GM21447 (cell line): Measurements from ENCODE around the gene PRKACB.
"Not testable (repeated sequence)": the region's sequence is repeated elsewhere in the genome, so short reads cannot be mapped to it uniquely, and the experiment has no call there.

ENCODE experiments used
- ATAC-seq: cut with Tn5 transposase; IDR thresholded peaks from one replicate; pipeline ENCODE4 v1.9.1; 2021; ENCODE audit not compliant: unreplicated experiment

The PRKACB gene

DNA sequence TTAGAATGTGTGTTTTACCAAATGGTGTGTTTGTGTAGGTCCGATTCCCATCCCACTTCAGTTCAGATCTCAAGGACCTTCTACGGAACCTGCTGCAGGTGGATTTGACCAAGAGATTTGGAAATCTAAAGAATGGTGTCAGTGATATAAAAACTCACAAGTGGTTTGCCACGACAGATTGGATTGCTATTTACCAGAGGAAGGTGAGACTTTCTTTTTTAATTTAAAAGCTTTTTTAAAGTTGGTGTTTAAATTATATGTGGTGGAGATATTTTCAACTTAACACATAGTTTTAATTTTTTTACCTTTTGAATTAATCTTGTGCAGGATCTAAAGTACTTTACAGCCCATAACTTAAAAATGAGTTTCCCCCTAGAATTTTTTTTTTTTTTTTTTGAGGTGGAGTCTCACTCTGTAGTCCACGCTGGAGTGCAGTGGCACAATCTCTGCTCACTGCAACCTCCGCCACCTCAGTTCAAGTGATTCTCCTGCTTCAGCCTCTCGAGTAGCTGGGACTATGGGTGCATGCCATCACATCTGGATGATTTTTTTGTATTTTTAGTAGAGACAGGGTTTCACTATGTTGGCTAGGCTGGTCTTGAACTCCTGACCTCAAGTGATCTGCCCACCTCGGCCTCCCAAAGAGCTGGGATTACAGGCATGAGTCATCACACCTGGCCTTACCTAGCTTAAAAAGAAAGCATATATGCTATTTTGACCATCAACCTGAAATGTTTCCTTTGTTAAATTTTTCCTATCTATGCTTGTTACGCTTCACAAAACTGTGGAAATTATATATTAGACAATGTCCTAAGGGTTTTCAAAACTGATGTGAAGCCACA, 70.3 kb downstream of the PRKACB start:
- ATAC-seq, result no peak

DNA sequence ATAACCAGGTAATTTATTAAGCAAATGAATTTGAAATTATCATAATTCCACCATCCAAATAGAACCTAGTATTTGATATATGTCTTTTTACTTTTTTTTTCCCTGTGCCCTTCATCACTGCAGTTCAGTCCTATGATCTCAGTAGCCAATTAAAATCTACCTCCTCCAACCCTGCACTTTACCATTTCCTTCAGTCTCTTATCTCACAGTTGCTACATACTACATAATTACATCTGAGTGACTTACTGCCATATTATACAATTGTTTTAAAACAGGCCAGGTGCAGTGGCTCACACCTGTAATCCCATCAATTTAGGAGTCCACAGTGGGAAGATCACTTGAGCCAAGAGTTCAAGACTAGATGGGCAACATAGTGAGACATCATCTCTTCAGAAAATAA, 73.2 kb downstream of the PRKACB start:
- no peak for ATAC-seq

- no peak for ATAC-seq
These were observed 79.8 kb downstream of the PRKACB start for GRCh38 chr1:84223751-84224432.

DNA sequence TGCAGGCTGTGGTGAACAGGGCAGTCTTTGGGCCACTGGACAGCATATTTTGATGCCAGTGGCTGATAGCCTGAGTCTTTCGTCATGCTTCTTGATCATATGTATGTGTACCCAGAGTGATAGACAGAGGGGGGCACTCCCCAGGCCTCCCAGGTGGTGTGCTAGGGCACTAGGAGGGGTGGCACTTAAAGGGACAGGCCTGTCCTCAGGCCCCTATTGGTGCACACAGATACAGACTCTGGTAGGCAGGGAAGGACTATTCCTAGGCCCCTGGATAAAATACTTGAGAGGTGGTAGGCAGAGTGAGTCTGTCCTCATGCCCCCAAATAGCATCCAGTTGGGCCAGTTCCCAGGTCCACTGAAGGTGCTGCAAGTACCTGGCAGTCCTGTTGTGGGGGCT, 80.8 kb downstream of the PRKACB start:
- ATAC-seq, result no peak

DNA sequence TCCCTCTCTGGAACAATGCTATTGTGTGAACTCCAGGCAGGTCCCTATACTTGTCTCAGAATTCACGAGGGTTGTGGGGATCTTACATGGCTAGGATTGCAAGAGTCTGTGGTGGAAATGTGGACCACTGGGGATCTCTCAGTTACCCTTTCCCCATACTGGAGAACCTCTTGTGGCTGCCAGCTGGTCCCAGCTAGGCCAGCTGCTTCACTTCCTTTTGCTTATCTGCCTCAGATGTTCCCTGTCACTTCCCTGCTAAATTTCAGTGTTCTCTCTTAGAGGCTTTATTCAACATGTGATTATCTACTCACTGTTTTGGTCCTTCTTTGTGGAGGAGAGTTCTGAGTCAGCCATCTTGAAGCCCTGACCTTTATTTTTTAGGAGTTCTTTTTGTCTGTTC, 81.6 kb downstream of the PRKACB start:
- ATAC-seq, result no peak

DNA sequence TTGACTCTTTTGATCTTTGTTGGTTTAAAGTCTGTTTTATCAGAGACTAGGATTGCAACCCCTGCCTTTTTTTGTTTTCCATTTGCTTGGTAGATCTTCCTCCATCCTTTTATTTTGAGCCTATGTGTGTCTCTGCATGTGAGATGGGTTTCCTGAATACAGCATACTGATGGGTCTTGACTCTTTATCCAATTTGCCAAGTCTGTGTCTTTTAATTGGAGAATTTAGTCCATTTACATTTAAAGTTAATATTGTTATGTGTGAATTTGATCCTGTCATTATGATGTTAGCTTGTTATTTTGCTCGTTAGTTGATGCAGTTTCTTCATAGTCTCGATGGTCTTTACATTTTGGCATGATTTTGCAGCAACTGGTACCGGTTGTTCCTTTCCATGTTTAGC, 88.6 kb downstream of the PRKACB start:
- ATAC-seq, result not testable (repeated sequence)

GRCh38 chr1:84236256-84236655, 92.2 kb downstream of the PRKACB start:
- no peak for ATAC-seq

DNA sequence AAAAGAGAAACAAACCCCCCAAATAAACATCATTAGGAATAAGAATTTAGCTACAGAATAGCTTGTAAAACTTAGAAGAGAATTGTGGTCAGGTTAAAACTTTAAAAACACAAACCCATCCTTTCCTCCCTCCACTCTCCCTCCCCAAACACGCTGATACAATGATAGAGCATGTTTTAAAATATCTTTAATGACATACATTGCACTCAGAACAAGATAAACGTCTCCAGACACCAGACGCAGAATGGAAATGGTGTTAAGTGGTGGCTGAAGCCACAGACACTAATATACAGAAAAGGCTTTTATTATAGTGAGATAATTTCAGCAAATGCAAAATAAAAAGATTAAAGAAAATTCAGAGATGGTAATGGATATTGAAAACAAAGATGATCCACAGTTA, 98.6 kb downstream of the PRKACB start:
- no peak for ATAC-seq

- ATAC-seq, result no peak
These were observed 101.5 kb downstream of the PRKACB start for GRCh38 chr1:84245563-84245962.

DNA sequence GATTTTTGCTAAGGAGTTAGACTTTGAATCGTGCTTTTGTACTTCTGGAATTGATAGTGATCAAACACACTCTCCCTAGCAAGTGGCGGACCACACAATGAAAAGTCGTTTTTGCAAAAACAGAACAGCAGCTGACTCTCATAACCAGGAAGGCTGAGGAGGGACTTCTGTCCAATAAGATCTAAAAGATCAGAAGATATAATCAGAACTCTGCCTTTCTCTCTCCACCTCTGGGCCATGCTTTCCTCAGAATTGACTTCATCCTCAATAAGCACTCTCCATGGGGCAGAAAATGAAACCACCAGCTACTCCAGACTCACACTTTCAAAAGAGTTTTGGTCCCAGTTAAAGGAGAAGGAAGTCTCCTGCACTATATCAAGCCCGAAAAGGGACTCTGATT, 102.1 kb downstream of the PRKACB start:
- ATAC-seq, result no peak

DNA sequence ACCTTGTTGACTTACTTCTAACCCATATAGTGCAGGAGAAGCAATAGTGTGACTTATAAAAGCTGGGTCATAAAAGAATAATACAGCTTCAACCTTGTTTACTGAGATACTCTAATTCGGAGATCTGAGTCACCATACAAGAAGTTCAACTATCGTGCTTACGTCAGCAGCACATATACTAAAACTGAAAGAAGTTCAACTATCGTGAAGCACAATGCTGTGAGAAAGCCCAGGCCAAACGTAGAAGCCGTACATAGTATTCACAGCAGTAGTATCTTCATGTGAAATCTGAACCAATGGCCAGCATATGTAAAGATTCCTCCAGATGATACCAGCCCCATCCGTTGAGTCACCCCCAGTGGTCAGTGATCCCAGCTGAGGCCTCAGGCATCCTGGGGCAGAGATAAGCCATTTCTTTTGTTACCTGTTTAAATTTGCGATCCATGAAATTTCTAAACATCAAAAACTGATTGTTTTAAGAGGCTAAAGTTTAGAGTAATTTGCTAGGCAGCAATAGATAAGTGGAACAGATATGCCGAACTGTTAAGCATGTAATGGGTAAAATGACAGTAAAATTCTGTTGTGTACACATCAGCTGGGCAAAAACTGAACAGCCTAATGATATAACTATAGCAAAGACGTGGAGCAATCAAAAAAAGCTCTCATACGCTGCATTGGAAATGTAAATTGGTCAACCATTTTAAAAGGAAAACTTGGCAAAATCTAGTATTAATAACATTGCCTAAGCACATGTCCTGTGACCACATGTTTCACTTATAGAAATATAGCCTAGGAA, 103.6 kb downstream of the PRKACB start:
- ATAC-seq, result no peak

- no peak for ATAC-seq
These were observed 106.6 kb downstream of the PRKACB start for GRCh38 chr1:84250668-84251067.

DNA sequence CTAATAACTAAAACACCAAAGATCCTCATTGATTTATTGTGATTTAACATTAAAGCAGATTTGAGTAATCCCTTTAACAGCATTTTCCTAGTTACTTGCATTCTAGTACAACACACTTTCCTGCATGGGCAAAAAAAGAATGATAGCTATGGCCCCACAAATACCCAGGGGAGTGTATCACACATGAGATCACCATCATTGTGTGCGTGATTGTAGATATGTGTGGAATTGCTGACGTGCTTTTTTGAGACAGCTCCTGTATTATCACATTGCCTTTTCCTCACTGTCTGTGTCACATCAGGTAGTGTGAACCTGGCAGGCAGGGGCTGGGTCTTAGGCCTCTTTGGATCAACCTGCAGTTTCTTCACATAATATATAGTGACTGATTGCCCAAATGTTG, 109.0 kb downstream of the PRKACB start:
- no peak for ATAC-seq

- ATAC-seq, result no peak
These were observed 109.8 kb downstream of the PRKACB start for GRCh38 chr1:84253891-84254290.

DNA sequence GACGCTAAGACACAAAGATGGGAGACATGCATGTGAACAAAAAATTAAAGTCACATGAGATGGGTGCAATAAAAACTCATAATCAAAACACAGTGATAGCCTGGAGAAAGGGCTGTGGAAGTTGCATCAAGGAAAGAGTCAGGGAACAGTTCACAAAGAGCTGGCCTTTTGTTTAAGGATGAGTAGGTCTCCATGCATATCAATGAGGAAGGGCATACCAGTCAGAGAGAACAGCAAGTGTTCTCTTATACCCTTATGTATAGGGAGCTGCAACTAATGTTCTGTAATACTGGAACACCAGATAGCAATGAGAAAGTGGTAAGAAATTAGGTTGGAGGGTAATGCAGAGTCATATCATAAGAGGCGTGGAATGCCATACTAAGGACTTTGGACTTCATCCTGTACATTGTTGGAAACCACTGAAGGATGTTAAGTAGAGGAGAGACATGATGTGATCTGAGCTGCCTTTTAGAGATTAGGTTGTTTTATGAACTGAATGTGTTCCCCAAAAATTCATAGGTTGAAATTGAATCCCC, 110.7 kb downstream of the PRKACB start:
- no peak for ATAC-seq

DNA sequence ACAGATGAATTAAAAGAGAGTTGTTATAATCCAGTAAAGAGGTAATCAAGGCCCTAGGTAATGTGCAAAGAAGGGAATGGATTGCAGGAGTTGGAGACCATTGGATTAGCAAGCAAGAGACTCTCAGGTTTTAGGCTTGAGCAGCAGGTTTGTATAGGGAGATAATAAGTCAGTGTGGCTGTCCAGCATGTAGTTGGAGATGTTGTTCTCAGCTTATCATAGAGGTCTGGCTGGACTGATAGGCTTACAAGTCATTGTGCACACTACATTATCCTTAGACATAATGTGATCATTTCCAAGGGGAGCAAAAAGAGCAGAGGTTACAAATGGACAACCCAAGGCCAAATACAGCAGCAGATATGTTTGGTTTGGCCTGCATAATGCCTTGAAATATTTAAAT, 111.5 kb downstream of the PRKACB start:
- ATAC-seq, result no peak

DNA sequence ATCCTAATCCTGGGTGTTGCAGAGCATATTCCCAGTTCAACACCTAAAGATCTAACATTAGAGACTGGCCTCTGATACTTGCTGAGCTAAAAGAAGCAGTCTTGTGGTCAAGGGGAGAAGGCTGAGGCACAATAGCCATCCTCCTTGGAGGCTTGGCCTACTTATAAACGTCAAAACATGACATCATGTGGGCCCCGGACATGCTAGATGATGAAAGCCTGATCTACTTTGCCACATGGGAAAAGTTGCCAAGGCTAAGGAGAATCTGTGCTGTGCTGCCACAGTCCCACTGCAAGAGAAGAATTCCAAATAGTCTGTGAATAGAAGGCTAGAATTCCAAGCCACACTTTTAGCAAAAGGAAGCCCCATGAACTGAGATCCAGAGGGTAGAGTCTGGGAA, 113.5 kb downstream of the PRKACB start:
- no peak for ATAC-seq

DNA sequence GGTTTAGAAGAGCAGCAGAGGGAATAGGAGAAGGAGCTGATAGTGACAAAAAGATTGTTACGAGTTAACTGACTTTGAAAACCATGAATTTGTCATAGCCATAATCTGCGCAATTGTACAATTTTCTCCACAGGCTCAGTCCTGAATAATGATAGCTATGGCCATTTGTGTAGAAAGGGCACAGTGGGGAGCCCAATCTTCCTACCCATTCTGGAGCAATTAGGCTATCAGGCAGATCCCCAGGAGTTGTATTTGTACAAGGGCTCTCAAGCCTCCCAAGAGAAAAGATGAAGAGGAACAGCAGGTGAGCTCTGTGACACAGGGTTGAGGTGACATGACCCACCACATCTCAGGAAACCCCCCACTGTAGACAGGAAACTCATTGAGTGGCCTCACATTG, 115.3 kb downstream of the PRKACB start:
- ATAC-seq, result no peak

DNA sequence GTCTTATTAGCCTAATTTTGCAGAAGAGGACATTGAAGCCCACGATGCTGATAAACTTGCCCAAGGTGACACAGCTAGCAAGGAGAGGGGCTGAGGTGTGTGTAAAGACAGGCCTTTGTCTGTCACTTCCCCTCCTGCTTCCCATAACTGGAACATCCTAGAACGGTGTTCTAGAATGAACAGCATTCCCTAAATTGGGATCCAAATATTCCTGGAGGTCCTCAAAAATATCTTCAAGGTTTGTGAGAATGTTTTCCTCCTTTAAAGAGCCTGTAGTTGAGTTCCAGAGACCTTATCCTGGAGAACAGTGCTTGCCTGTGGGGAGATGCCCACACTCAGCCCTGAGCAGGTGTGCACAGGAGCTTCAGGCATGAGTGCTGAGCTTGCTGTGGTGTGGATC, 115.9 kb downstream of the PRKACB start:
- no peak for ATAC-seq

DNA sequence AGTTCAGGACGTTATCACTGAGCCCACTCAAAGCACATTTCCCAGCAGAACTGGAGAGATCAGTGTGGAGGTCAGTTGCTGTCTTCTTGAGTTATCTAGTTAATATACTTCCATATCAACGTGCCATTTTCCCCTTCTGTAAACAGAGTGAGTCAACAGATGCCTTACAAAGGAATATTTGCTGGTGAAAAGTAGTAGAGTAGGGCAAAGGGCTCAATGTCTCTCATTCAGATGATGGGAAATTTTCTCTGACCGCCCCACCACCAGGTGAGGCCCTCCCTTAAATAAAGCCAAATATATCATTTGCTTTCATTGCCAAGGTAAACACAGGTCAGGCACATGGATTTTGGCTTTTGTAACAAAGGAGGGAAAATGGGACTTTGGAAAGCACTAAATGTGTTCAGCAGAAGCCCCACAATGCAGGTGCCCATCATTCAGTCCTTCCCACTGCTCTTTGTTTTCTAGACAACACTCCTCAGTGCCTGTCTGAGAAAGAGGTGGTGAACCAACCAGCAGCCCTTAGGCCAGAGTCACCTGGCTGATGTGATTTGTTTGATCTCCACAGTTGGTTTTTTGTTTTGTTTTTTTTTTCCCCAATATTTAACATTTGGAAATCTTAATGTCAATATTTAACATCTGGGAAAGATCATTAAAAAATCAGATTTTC, 116.9 kb downstream of the PRKACB start:
- no peak for ATAC-seq

DNA sequence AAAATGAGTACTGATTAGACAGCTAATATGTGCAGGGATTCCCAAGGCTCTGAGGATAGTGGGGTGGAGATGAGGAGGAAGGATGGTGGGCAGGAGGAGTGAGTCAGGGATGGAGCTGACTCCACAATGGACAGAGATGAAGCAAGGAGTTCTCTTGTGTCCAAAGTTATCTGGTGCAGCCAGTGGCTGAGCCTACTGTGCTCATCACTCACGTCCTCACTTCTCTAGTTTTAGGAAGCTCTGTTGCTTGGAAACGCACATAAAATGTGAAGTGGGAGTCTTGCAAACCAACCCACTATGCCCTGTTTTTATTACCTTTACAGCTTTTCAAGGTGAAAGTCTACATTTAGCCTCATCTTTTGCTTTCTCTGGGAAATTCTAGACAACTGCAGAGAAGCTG, 120.9 kb downstream of the PRKACB start:
- ATAC-seq, result no peak
